Activated CD8-positive, alpha-beta memory T cell treated with anti-CD3 and anti-CD28 coated beads for 24 hours (primary cell): ENCODE data around the gene CNTN4.

Experiments used
- DNase-seq: peaks from one replicate; pipeline ENCODE4 v3.0.0-alpha.2; 2020

The CNTN4 gene

GRCh38 chr3:2423143-2423542, 324.5 kb downstream of the CNTN4 start:
- DNase-seq: no peak

DNA sequence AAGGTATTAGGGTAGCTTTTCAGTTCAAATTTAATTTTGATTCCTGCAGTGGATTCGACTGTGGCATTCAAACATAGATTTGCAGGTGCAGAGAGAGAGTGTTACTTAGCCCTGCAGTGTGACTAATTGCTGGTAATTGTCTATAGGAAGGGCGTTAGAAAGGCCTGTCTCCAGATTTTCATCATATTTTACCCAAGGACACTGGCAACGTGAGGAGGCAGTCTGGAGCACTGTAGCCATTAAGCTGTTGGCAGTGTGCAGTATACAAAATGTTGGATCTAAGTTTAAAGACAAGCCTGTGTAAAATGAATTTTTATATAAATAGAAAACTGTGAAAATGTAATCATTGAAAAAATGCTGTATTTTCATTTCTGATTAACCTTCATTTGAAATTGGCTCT, 342.9 kb downstream of the CNTN4 start:
- no peak for DNase-seq

DNA sequence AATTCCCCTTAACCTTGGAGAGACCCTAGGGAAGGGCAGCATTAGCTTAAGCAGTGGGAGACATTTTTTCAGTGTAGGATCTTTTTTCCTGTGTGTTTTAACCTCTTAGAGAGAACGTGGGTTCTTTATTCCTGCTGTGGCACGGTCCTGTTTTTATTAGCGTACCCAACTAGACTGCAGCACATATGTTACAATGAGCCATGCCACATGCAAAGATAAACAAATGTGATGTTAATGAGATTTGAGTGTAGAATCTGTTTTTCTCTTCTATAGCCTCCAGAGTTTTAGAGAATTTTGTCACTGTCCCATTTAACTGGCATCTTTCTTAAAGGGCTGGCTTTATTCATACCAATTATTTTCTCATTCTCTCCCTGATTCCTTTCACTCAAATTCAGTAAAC, 347.5 kb downstream of the CNTN4 start:
- DNase-seq: no peak

GRCh38 chr3:2452249-2452648, 353.6 kb downstream of the CNTN4 start:
- DNase-seq: no peak

- DNase-seq: no peak
These were observed 356.2 kb downstream of the CNTN4 start for GRCh38 chr3:2454865-2455264.

- no peak for DNase-seq
These were observed 358.1 kb downstream of the CNTN4 start for GRCh38 chr3:2456788-2457187.

GRCh38 chr3:2458816-2459215, 360.1 kb downstream of the CNTN4 start:
- no peak for DNase-seq

DNA sequence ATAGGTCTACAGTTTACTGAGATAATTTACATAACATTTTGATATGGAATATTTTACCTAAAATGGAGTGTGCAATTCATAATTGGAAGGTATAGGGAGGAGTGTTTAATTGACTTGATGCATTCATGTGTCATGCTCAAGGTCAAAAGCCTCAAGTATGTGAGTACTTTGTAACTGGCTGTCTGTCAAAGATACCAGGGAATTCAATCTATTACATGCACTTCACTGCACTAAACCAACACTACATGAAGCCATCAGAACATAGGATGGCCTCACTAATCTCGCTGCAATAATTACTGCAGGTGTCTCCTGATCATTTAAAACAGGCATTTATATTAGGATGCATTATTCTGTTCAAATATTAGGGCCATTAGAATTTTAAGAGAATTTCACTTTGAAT, 367.2 kb downstream of the CNTN4 start:
- no peak for DNase-seq

DNA sequence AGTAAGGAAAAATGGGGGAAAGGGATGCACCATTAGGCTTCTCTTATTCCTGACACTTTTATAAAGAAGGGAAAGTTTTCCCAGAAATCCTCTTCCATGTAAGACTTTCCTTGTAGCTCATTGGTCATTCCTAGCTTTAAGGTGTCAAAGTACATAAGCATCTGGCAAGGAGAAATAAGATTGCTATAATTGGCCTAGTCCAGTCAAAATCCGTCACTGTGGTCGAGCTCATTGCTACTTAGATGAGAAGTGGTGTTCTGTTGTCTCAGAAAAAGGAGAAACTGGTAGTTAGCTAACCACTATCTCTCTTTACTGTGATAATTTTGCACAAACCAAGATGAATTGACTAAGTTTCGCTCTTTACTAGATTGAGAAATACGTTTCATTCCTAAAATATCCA, 370.1 kb downstream of the CNTN4 start:
- no peak for DNase-seq

- no peak for DNase-seq
These were observed 378.3 kb downstream of the CNTN4 start for GRCh38 chr3:2476996-2477395.

GRCh38 chr3:2477620-2478019, 379.0 kb downstream of the CNTN4 start:
- no peak for DNase-seq

DNA sequence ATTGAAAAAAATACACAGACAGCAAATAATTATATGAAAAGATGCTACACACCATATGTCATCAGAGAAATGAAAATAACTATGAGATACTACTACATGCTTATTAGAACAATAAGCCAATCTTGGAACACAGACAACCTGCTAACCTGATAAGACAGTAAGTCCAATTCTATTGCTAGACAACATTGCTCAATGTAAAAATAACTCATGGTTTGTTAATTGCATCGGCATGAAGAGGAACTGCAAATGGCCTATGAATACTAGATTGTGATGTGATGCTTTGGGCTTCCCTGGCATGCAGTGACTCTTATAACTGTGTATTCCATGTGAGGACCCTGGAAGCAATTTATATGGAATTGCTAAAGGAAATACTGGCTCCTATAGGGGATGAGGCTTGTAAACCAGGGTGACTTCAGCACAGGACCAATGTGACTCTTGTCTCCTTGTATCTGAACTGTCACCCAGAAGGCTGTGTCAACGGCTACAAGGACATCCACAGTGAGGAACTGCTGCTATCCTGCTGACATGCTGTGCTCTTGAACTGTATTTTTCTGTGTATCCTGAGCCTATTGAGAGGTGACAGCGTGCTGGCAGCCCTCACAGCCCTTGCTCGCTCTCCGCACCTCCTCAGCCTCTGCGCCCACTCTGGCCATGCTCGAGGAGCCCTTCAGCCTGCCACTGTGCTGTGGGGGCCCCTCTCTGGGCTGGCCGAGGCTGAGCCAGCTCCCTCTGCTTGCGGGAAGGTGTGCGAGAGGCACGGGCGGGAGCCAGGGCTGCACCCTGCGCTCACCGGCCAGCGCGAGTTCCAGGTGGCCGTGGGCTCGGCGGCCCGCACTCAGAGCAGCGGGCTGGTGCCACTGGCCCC, 385.7 kb downstream of the CNTN4 start:
- no peak for DNase-seq

DNA sequence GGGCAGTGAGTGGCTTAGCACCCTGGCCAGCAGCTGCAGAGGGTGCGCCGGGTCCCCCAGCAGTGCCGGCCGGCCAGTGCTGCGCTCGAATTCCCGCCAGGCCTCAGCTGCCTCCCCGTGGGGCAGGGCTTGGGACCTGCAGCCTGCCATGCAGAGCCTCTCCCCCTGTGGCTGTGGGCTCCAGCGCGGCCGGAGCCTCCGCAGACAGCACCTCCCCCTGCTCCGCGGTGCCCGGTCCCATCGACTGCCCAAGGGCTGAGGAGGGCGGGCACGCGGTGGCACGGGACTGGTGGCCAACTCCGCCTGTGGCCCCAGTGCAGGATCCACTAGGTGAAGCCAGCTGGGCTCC, 386.3 kb downstream of the CNTN4 start:
- no peak for DNase-seq

DNA sequence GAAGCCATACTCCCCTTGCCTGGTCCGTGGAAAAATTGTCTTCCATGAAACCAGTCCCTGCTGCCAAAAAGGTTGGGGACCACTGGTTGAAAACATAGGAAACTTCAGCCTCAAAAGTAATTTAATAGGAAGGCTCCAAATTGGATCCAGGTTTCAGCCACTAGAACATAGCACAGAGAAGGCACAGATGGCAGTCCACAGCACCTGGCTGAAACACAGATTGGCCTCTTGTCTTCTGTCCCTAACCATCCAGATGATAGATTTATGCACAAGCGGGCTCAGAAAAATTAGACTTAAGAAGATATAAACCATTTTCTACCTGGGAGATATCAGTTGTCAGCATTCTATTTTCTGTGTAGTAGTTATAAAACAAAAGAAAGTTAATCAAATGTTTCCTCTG, 397.1 kb downstream of the CNTN4 start:
- DNase-seq: no peak

DNA sequence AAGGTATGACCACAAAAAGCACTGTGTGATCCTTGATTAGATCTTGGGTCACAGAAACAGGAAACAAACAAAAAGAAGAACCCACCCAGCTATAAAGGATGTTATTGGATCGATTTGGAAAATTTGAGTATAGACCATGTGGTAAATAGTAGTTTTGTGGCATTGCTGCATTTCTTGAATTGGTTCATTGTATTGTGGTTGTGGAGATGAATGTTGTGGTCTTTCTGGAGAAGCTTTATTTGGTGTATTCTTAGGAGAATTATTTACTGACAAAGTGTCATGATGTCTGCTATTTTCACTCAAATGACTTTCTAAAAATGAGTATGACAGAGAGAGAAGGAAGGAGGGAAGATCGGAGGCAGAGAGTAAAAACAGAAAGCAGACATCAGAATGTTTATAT, 406.2 kb downstream of the CNTN4 start:
- DNase-seq: no peak

DNA sequence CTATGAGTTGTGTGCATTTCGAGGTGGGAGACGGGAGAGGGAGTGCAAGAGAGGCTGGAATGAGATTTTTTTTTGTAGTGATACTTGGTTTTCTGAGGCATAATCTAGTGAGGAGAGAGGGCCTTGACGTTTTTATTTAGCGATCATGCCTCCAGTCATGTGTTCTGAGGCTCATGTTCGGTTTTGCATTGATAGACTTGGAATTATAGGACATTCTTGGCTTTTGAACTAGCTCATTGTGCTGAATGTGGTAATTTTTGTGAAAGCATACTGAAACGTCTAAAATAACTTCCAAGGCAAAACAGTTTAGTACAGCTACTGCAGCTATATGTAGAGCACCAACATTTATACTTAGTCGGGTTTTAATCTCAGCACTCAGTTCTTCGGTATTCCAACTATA, 408.1 kb downstream of the CNTN4 start:
- DNase-seq: no peak

DNA sequence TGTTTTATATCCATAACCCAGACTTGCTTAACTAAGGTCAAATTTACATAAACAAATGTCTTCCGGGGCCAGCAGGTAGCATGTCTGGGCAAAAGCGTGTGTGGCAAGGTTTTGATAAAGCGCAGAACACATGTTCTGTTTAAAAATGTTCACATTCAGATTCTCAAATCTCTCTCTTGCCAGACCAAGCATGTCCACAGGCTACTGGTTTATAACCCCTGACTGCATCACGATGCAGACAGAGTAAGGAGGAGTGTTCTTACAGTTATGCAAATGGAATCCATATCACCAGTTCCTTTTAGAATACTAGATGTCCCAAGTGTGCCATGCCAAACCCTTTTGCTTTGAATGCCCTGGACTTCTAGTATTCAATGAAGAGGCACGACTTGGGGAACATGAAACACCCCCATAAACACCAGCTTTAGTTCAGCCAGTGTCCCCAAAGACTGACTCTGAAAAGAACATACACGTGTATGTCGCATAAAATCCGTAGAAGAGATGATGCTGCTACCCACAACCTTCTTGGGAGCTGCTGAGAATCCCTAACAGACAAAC, 412.0 kb downstream of the CNTN4 start:
- DNase-seq: no peak

DNA sequence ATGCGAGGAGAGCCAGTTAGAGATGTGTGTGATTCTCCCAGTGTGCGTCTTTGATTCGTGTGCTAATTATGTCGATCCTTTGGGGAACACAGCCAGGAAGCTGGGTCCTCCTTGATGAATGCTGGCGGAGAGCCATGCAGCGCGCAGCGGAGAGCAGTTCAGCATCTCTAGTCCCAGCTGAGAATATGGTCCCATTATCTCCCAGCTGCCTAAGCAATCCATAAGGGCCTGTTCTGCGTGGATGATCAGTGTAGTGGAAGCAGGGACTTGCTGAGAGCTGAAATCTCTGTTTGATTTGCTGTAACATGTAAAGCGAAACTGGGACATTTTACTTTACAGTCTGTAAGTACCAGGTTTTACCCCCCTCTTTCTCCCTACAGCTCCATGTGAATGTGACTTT, 412.7 kb downstream of the CNTN4 start:
- no peak for DNase-seq

DNA sequence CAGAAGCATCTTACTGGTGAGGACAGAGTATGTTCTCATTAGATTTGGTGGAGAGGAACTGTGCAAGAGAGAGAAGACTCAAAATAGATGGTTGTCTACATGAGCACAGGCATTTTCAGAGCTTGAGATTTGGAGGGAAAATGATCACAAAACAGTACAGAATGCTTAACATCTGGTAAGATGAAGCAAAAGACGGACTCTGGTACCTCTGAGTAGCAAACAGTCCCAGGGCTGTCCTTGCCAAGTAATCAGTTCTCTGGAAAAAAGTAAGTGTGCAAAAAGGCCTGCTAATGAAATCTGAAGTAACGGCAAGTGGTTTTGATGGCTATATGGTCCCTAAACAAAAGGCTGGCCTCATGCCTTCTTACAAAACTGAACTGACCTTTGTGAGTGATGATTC, 414.2 kb downstream of the CNTN4 start:
- DNase-seq: no peak

- DNase-seq: no peak
These were observed 415.3 kb downstream of the CNTN4 start for GRCh38 chr3:2513986-2514385.

- no peak for DNase-seq
These were observed 418.2 kb downstream of the CNTN4 start for GRCh38 chr3:2516762-2517441.

- DNase-seq: no peak
These were observed 419.0 kb downstream of the CNTN4 start for GRCh38 chr3:2517500-2518172.

GRCh38 chr3:2523281-2523836, 424.7 kb downstream of the CNTN4 start:
- DNase-seq: no peak

DNA sequence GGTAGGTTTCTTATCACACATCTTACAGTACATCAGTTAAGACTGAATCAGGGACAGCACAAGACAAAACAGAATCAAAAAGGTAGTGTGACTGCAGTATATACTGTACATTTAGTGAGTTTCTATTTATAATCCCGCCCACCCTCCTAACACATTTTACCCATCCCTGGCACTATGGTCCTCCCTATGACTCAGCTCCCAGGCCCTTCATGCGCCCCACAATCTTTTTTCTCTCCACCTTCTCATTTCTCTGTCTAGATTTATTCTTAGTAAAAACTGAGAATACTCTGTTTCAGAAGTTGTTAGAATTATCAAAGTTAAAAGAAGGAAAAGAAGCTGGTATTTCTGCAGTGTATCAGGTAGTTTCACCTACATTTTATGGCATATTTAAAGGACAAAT, 427.3 kb downstream of the CNTN4 start:
- no peak for DNase-seq
